Left renal cortex interstitium (tissue), 4 donors: ENCODE data around the gene PLPP6. TPM values are rescaled to one million over a fixed set of nuclear protein-coding genes. Genes with fewer than 3 reads are reported as not detected.
A peak's percentile ranks its signal among the peaks of the same experiment; 100 is the strongest.
"Not testable (repeated sequence)": the region's sequence is repeated elsewhere in the genome, so short reads cannot be mapped to it uniquely, and the experiment has no call there.

ENCODE experiments used
- DNase-seq, 4 donors: peaks; one replicate each; pipeline ENCODE4 v3.0.0-alpha.2; 2013; ENCODE audit warnings: low read depth in 4 of 4, low spot score in 2 of 4, missing footprints in 1 of 4
- polyA plus RNA-seq, 4 donors: library from polyadenylated mRNA; unstranded; fragments of 120-200 nt; gene quantifications; one replicate each; pipeline ENCODE4 v1.2.1, GENCODE V29; 2013; ENCODE audit not compliant: insufficient read length in 4 of 4

PLPP6 gene
- 10 to 100 TPM; 14.7 to 17.9 (median 16.6) TPM for polyA plus RNA-seq

GRCh38 chr9:4662108-4662988 is at the start of gene PLPP6:
PLPP6 (plus strand) TSS chr9:4662294; CDS start chr9:4662376, 82 bp downstream.
- peak in 2 of 4 donors; percentile 76 to 83 for DNase-seq

GRCh38 chr9:4614627-4615026 is 47.5 kb upstream of the PLPP6 start:
- no peak for DNase-seq

- no peak for DNase-seq
Observed at GRCh38 chr9:4615251-4615650, 46.8 kb upstream of the PLPP6 start.

- DNase-seq: no peak
Observed at GRCh38 chr9:4615778-4616177, 46.3 kb upstream of the PLPP6 start.

- DNase-seq: no peak
Observed at GRCh38 chr9:4617752-4618151, 44.3 kb upstream of the PLPP6 start.

GRCh38 chr9:4618700-4619099 is 43.4 kb upstream of the PLPP6 start:
- no peak for DNase-seq

GRCh38 chr9:4620057-4620765 is 41.9 kb upstream of the PLPP6 start:
- DNase-seq: no peak

GRCh38 chr9:4620881-4621555 is 41.1 kb upstream of the PLPP6 start:
- no peak for DNase-seq

GRCh38 chr9:4622016-4622415 is 40.1 kb upstream of the PLPP6 start:
- DNase-seq: no peak

- no peak for DNase-seq
Observed at GRCh38 chr9:4630836-4631235, 31.3 kb upstream of the PLPP6 start.

- no peak for DNase-seq
Observed at GRCh38 chr9:4638968-4639367, 23.1 kb upstream of the PLPP6 start.

- DNase-seq: no peak
Observed at GRCh38 chr9:4639420-4639819, 22.7 kb upstream of the PLPP6 start.

- no peak for DNase-seq
Observed at GRCh38 chr9:4640027-4640426, 22.1 kb upstream of the PLPP6 start.

GRCh38 chr9:4642351-4642750 is 19.7 kb upstream of the PLPP6 start:
- DNase-seq: no peak

GRCh38 chr9:4654084-4654483 is 8.0 kb upstream of the PLPP6 start:
- no peak for DNase-seq

GRCh38 chr9:4654538-4654937 is 7.6 kb upstream of the PLPP6 start:
- DNase-seq: no peak

- not testable (repeated sequence) for DNase-seq
Observed at GRCh38 chr9:4656196-4656595, 5.9 kb upstream of the PLPP6 start.

GRCh38 chr9:4656621-4657020 is 5.5 kb upstream of the PLPP6 start:
- DNase-seq: no peak

GRCh38 chr9:4657426-4658159 is 4.5 kb upstream of the PLPP6 start:
- no peak for DNase-seq

- DNase-seq: not testable (repeated sequence)
Observed at GRCh38 chr9:4660665-4661064, 1.4 kb upstream of the PLPP6 start.

- DNase-seq: no peak
Observed at GRCh38 chr9:4661165-4661564, 929 bp upstream of the PLPP6 start.
